LNCaP clone FGC (cell line): ENCODE results near the gene LSM12.
A peak's percentile ranks its signal among the peaks of the same experiment; 100 is the strongest.
"Not testable (repeated sequence)": the region's sequence is repeated elsewhere in the genome, so short reads cannot be mapped to it uniquely, and the experiment has no call there.

Source experiments
- DNase-seq: peaks from one replicate; pipeline ENCODE4 v3.0.0-alpha.2; 2011; ENCODE audit warnings: low read depth
- H3K4me3 ChIP-seq: 2 replicates; pipeline ENCODE4 v1.5.1; 2011; ENCODE audit warnings: mild to moderate bottlenecking, low read depth, low read length, control low read depth
- TF ChIP-seq, protein P1 (sequence below): IDR thresholded peaks from 2 replicates; pipeline ENCODE4 v1.5.1; 2012; ENCODE audit warnings: mild to moderate bottlenecking; ENCODE audit not compliant: control insufficient read depth, insufficient read depth; ENCODE audit errors: extremely low read depth

The LSM12 gene

DNA sequence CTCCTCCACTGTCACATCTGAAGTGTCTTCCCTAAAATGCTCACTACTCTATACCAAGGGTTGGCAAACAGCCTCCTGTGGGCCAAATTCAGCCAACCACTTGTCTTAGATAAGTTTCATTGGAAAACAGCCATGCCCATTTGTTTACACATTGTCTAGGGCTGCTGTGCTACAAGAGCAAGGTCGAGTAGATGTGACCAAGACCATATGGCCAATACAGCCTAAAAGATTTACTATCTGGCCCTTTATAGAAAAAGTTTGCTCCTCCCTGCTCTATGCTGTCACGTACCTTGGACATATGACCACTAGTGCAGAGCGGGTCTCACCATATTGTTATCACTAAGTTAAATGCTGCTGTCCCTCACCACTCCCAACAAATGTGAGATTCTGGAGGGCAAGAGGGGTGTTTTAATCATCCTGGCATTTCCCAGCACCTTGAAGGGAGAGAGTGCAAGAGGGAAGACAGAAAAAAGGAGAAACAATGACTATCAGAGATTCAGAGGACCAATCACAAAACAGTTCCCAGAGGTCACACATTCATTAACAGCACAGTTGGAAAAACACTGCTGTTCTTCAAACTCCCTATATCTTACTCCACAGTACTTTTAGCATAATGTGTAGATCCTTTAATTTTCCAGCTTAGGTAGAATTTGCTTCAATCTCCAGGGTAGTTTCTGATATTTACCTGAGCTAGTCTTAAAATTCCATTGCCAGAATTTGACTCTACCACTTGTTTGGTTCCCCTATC lies 13.2 kb downstream of the LSM12 start:
- peak; percentile 74 for DNase-seq
- H3K4me3 ChIP-seq = no peak overlapping the region
- TF ChIP-seq, protein P1, sequence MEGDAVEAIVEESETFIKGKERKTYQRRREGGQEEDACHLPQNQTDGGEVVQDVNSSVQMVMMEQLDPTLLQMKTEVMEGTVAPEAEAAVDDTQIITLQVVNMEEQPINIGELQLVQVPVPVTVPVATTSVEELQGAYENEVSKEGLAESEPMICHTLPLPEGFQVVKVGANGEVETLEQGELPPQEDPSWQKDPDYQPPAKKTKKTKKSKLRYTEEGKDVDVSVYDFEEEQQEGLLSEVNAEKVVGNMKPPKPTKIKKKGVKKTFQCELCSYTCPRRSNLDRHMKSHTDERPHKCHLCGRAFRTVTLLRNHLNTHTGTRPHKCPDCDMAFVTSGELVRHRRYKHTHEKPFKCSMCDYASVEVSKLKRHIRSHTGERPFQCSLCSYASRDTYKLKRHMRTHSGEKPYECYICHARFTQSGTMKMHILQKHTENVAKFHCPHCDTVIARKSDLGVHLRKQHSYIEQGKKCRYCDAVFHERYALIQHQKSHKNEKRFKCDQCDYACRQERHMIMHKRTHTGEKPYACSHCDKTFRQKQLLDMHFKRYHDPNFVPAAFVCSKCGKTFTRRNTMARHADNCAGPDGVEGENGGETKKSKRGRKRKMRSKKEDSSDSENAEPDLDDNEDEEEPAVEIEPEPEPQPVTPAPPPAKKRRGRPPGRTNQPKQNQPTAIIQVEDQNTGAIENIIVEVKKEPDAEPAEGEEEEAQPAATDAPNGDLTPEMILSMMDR = no peak

DNA sequence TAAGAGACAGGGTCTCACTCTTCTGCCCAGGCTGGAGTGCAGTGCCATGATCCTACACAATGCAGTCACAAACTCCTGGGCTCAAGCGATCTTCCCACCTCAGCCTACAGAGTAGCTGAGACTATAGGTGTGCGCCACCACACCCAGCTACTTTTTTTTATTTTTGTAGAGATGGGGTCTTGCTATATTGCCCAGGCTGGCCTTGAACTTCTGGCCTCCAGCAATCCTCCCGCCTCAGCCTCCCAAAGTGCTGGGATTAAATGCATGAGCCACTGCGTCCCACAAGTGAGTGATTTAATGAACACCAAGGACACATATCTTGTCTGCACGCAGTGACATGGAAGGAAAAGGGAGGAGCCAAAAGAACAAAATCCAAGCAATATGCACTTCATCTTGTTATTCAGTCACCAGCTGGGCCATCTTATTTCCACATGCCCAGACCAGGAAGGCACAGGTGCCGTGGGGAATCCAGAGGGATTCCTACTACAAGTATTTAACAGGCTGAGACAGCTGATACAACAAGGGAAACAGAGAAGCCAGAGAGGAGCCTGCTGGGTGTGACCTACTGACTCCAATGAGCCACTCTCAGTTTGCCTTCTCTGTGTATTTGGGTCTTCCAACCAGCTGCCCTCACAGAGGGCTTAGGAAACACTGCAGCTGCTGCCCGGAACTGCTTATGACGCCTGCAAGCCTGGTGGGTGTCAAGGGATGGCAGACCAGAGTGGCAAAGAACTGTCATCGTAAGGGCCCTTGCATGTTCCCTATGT lies 17.0 kb downstream of the LSM12 start:
- TF ChIP-seq, protein P1 = no peak
- DNase-seq = no peak
- no peak overlapping the region for H3K4me3 ChIP-seq

- not testable (repeated sequence) for H3K4me3 ChIP-seq, DNase-seq
Observed at GRCh38 chr17:44046893-44047292, 19.6 kb downstream of the LSM12 start.

DNA sequence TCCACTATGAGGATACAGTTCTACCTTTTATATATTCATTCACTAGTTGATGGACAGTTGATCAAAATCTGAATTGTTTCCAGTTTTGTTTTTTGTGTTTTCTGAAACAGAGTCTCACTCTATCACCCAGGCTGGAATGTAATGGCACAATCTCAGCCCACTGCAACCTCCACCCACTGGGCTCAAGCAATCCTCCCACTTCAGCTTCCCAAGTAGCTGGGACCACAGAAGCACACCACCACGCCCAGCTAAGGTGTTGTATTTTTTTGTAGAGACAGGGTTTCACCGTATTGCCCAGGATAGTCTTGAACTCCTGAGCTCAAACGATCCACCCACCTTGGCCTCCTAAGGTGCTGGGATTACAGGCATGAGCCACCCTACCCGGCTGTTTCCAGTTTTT lies 21.0 kb downstream of the LSM12 start:
- H3K4me3 ChIP-seq = no peak overlapping the region
- DNase-seq = no peak
- TF ChIP-seq, protein P1 = no peak

DNA sequence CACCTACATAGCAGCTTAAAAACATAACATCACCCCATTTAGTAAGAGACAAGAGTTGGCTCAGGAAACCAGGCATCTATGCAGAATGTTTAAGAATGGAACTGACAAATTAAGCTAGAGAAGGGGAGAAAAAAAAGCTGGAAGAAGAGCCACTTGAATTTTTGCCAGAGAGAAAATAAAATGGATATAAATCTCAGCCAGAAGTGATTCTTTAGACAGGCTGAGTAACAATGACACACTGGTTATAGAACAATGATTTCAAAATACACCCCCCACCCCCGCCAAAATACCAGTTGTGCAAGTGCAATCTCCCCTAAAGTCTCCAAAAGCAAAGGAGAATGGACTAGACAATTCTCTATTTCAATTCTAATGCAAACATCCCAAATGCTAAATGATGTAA lies 22.4 kb downstream of the LSM12 start:
- TF ChIP-seq, protein P1 = no peak
- DNase-seq = no peak
- no peak overlapping the region for H3K4me3 ChIP-seq

GRCh38 chr17:44043272-44043696 lies 23.2 kb downstream of the LSM12 start:
- no peak for DNase-seq
- H3K4me3 ChIP-seq = no peak overlapping the region
- TF ChIP-seq, protein P1 = no peak

GRCh38 chr17:44039829-44040635 lies 26.4 kb downstream of the LSM12 start:
- TF ChIP-seq, protein P1 = no peak
- DNase-seq = no peak
- H3K4me3 ChIP-seq = no peak overlapping the region
